Stimulated activated effector memory CD8-positive, alpha-beta T cell treated with anti-CD3 and anti-CD28 coated beads, Interleukin-12 subunit alpha, Interleukin-12 subunit beta, amount 100 ng/mL, for 72 hours (primary cell): Measurements from ENCODE around the gene LRRC43.
"Not testable (repeated sequence)": the region's sequence is repeated elsewhere in the genome, so short reads cannot be mapped to it uniquely, and the experiment has no call there.

Experiments
- ATAC-seq: fragments of 150-1000 bp; cut with Tn5 transposase; 2 replicates; pipeline ENCODE4 v1.10.0; 2021
- DNase-seq, 2 donors: peaks; one replicate each; pipeline ENCODE4 v3.0.0; 2021 to 2022; ENCODE audit warnings: low spot score in 2 of 2
- H3K27ac Mint-ChIP-seq: one replicate; pipeline ENCODE4 v1.8.0; 2022; ENCODE audit warnings: mild to moderate bottlenecking, mixed read lengths
- H3K36me3 Mint-ChIP-seq: one replicate; pipeline ENCODE4 v1.8.0; 2022; ENCODE audit warnings: mild to moderate bottlenecking, mixed read lengths
- H3K4me1 Mint-ChIP-seq: one replicate; pipeline ENCODE4 v1.8.0; 2022; ENCODE audit warnings: mixed read lengths
- H3K4me3 Mint-ChIP-seq: one replicate; pipeline ENCODE4 v1.8.0; 2022; ENCODE audit warnings: mild to moderate bottlenecking, mixed read lengths
- H3K9me3 Mint-ChIP-seq: one replicate; pipeline ENCODE4 v1.8.0; 2022; ENCODE audit warnings: mixed read lengths

Gene LRRC43

GRCh38 chr12:122171399-122171798 lies 11.5 kb upstream of the LRRC43 start:
- ATAC-seq: no peak
- Mint-ChIP-seq H3K27ac (no peak overlapping the region), H3K4me3 (no peak overlapping the region)

GRCh38 chr12:122172262-122172939 lies 10.5 kb upstream of the LRRC43 start:
- ATAC-seq: no peak
- DNase-seq: no peak
- no peaks in the 10 kb centered on the region for H3K36me3 Mint-ChIP-seq
- no peaks in the 10 kb centered on the region for H3K9me3 Mint-ChIP-seq
- peaks cover 6% of the 10 kb centered on the region for H3K4me1 Mint-ChIP-seq
- H3K4me3 Mint-ChIP-seq: no peak overlapping the region
- no peak overlapping the region for H3K27ac Mint-ChIP-seq

More at GRCh38 chr12:122171399-122171798, 11.5 kb upstream of the LRRC43 start:
- no peaks in the 10 kb centered on the region for H3K9me3 Mint-ChIP-seq
- peaks cover 5% of the 10 kb centered on the region for H3K36me3 Mint-ChIP-seq
- no peak for DNase-seq
- peaks cover 16% of the 10 kb centered on the region for H3K4me1 Mint-ChIP-seq

- H3K4me3 Mint-ChIP-seq: no peak within 1 kb of the TSS
- ATAC-seq (peak; percentile 89), DNase-seq (no peak)
- H3K4me1 Mint-ChIP-seq: peaks cover 6% of the 10 kb centered on the region
- H3K36me3 Mint-ChIP-seq: no peaks in the 10 kb centered on the region
- H3K27ac Mint-ChIP-seq: no peak within 1 kb of the TSS
- no peaks in the 10 kb centered on the region for H3K9me3 Mint-ChIP-seq
Observed at GRCh38 chr12:122174155-122174845, 8.6 kb upstream of the LRRC43 start, which contains the start of gene IL31. IL31 (minus strand) TSS chr12:122174221; CDS start chr12:122174172, 49 bp downstream.

GRCh38 chr12:122176473-122176872 lies 6.5 kb upstream of the LRRC43 start:
- H3K36me3 Mint-ChIP-seq, ATAC-seq: not testable (repeated sequence)

GRCh38 chr12:122183588-122183940 lies 641 bp downstream of the LRRC43 start:
- Mint-ChIP-seq H3K4me1 (peaks cover 14% of the 10 kb centered on the region), H3K9me3 (no peaks in the 10 kb centered on the region), H3K36me3 (no peaks in the 10 kb centered on the region), H3K4me3 (peak overlapping the region; percentile 68), H3K27ac (no peak overlapping the region)
- ATAC-seq (no peak), DNase-seq (no peak)

More at GRCh38 chr12:122176473-122176872, 6.5 kb upstream of the LRRC43 start:
- not testable (repeated sequence) for DNase-seq, H3K4me3 Mint-ChIP-seq, H3K27ac Mint-ChIP-seq, H3K9me3 Mint-ChIP-seq, H3K4me1 Mint-ChIP-seq

- H3K9me3 Mint-ChIP-seq: no peaks in the 10 kb centered on the region
- H3K27ac Mint-ChIP-seq: no peak overlapping the region
- H3K36me3 Mint-ChIP-seq: no peaks in the 10 kb centered on the region
- no peak for ATAC-seq
- DNase-seq: no peak
- H3K4me1 Mint-ChIP-seq: peaks cover 14% of the 10 kb centered on the region
- peak overlapping the region; percentile 68 for H3K4me3 Mint-ChIP-seq
Observed at GRCh38 chr12:122184517-122184916, 1.6 kb downstream of the LRRC43 start.

GRCh38 chr12:122185079-122185478 lies 2.2 kb downstream of the LRRC43 start:
- ATAC-seq (no peak), DNase-seq (no peak)
- Mint-ChIP-seq H3K4me3 (no peak overlapping the region), H3K4me1 (peaks cover 14% of the 10 kb centered on the region), H3K36me3 (no peaks in the 10 kb centered on the region), H3K27ac (no peak overlapping the region), H3K9me3 (no peaks in the 10 kb centered on the region)

- Mint-ChIP-seq H3K27ac (no peak overlapping the region), H3K4me1 (peaks cover 14% of the 10 kb centered on the region)
Observed at GRCh38 chr12:122185494-122186082, 2.7 kb downstream of the LRRC43 start.

GRCh38 chr12:122187466-122187865 lies 4.5 kb downstream of the LRRC43 start:
- DNase-seq: no peak
- Mint-ChIP-seq H3K27ac (no peak overlapping the region), H3K4me1 (peaks cover 19% of the 10 kb centered on the region), H3K36me3 (peaks cover 4% of the 10 kb centered on the region), H3K9me3 (no peaks in the 10 kb centered on the region), H3K4me3 (no peak overlapping the region)
- ATAC-seq: no peak

More at GRCh38 chr12:122185494-122186082, 2.7 kb downstream of the LRRC43 start:
- no peak overlapping the region for H3K4me3 Mint-ChIP-seq
- ATAC-seq (no peak), DNase-seq (no peak)
- no peaks in the 10 kb centered on the region for H3K36me3 Mint-ChIP-seq
- H3K9me3 Mint-ChIP-seq: no peaks in the 10 kb centered on the region

- Mint-ChIP-seq H3K9me3 (no peaks in the 10 kb centered on the region), H3K4me3 (no peak overlapping the region), H3K36me3 (peaks cover 4% of the 10 kb centered on the region), H3K4me1 (peaks cover 10% of the 10 kb centered on the region), H3K27ac (no peak overlapping the region)
- ATAC-seq: no peak
- no peak for DNase-seq
Observed at GRCh38 chr12:122189626-122190475, 6.9 kb downstream of the LRRC43 start.

GRCh38 chr12:122190842-122191668 lies 8.1 kb downstream of the LRRC43 start:
- Mint-ChIP-seq H3K4me1 (peaks cover 6% of the 10 kb centered on the region), H3K4me3 (no peak overlapping the region)
- peak; percentile 65 to 90 for DNase-seq

GRCh38 chr12:122192441-122192840 lies 9.5 kb downstream of the LRRC43 start:
- H3K4me1 Mint-ChIP-seq: peaks cover 9% of the 10 kb centered on the region
- DNase-seq: no peak
- H3K36me3 Mint-ChIP-seq: peaks cover 10% of the 10 kb centered on the region
- no peak overlapping the region for H3K27ac Mint-ChIP-seq
- peaks cover 4% of the 10 kb centered on the region for H3K9me3 Mint-ChIP-seq
- ATAC-seq: no peak
- no peak overlapping the region for H3K4me3 Mint-ChIP-seq

More at GRCh38 chr12:122190842-122191668, 8.1 kb downstream of the LRRC43 start:
- H3K27ac Mint-ChIP-seq: no peak overlapping the region
- H3K36me3 Mint-ChIP-seq: peaks cover 4% of the 10 kb centered on the region
- peak; percentile 89 for ATAC-seq
- peaks cover 4% of the 10 kb centered on the region for H3K9me3 Mint-ChIP-seq

GRCh38 chr12:122194804-122195203 lies 11.9 kb downstream of the LRRC43 start:
- no peak overlapping the region for H3K4me3 Mint-ChIP-seq
- ATAC-seq (no peak), DNase-seq (no peak)
- H3K27ac Mint-ChIP-seq: no peak overlapping the region
- H3K9me3 Mint-ChIP-seq: peaks cover 4% of the 10 kb centered on the region
- peaks cover 16% of the 10 kb centered on the region for H3K36me3 Mint-ChIP-seq
- H3K4me1 Mint-ChIP-seq: peaks cover 20% of the 10 kb centered on the region

- no peak for DNase-seq
- Mint-ChIP-seq H3K36me3 (peaks cover 16% of the 10 kb centered on the region), H3K4me3 (no peak overlapping the region), H3K4me1 (peaks cover 20% of the 10 kb centered on the region), H3K9me3 (peaks cover 4% of the 10 kb centered on the region), H3K27ac (no peak overlapping the region)
- ATAC-seq: no peak
Observed at GRCh38 chr12:122195405-122195804, 12.5 kb downstream of the LRRC43 start.
